Mononuclear cell (primary cell): ENCODE data around the gene MARCHF9. TPM values are rescaled to one million over a fixed set of nuclear protein-coding genes. Genes with fewer than 3 reads are reported as not detected.

Experiments
- H3K27me3 ChIP-seq: 2 replicates; pipeline ENCODE4 v1.6.0; 2011; ENCODE audit warnings: low read length, control low read depth; ENCODE audit not compliant: insufficient read depth
- H3K4me1 ChIP-seq: 2 replicates; pipeline ENCODE4 v1.5.1; 2011; ENCODE audit warnings: mild to moderate bottlenecking, low read length, control low read depth; ENCODE audit not compliant: insufficient read depth
- H3K4me3 ChIP-seq: 2 replicates; pipeline ENCODE4 v1.5.1; 2011; ENCODE audit warnings: mild to moderate bottlenecking, low read length, moderate library complexity
- H3K9me3 ChIP-seq: 2 replicates; pipeline ENCODE4 v1.5.1; 2011; ENCODE audit warnings: low read depth, mild to moderate bottlenecking, control low read depth, low read length
- total RNA-seq: library from RNA; depleted of rRNA; stranded (reverse); fragments of >200 nt; gene quantifications from one replicate; pipeline ENCODE4 v1.2.3, GENCODE V29; 2012

Gene MARCHF9
- total RNA-seq, 1 donor, result 13.9 TPM

- peaks cover 45% of the 10 kb centered on the region for H3K4me1 ChIP-seq
- H3K27me3 ChIP-seq, result no peaks in the 10 kb centered on the region
- H3K9me3 ChIP-seq, result no peaks in the 10 kb centered on the region
- H3K4me3 ChIP-seq, result no peak overlapping the region
Observed at GRCh38 chr12:57739914-57740538, 14.9 kb upstream of the MARCHF9 start.

GRCh38 chr12:57740656-57741412 is 14.1 kb upstream of the MARCHF9 start:
- no peaks in the 10 kb centered on the region for H3K9me3 ChIP-seq
- H3K27me3 ChIP-seq, result no peaks in the 10 kb centered on the region
- H3K4me1 ChIP-seq, result peaks cover 53% of the 10 kb centered on the region
- peak overlapping the region; percentile 59 for H3K4me3 ChIP-seq

- no peaks in the 10 kb centered on the region for H3K27me3 ChIP-seq
- H3K4me3 ChIP-seq, result peak overlapping the region; percentile 59
- no peaks in the 10 kb centered on the region for H3K9me3 ChIP-seq
- H3K4me1 ChIP-seq, result peaks cover 58% of the 10 kb centered on the region
Observed at GRCh38 chr12:57741413-57741789, 13.5 kb upstream of the MARCHF9 start.

GRCh38 chr12:57741844-57742738 is 12.8 kb upstream of the MARCHF9 start:
- peaks cover 58% of the 10 kb centered on the region for H3K4me1 ChIP-seq
- no peaks in the 10 kb centered on the region for H3K9me3 ChIP-seq
- peak overlapping the region; percentile 59 for H3K4me3 ChIP-seq
- no peaks in the 10 kb centered on the region for H3K27me3 ChIP-seq

GRCh38 chr12:57743769-57744168 is 11.1 kb upstream of the MARCHF9 start:
- Histone ChIP-seq H3K4me1 (peaks cover 58% of the 10 kb centered on the region), H3K27me3 (no peaks in the 10 kb centered on the region), H3K9me3 (no peaks in the 10 kb centered on the region), H3K4me3 (no peak overlapping the region)

GRCh38 chr12:57744194-57744776 is 10.6 kb upstream of the MARCHF9 start:
- Histone ChIP-seq H3K4me1 (peaks cover 54% of the 10 kb centered on the region), H3K9me3 (no peaks in the 10 kb centered on the region), H3K4me3 (peak overlapping the region; percentile 78), H3K27me3 (no peaks in the 10 kb centered on the region)

GRCh38 chr12:57744777-57745484 is 10.0 kb upstream of the MARCHF9 start, which contains the start of gene TSPAN31:
TSPAN31 (plus strand) TSS chr12:57745039; CDS start chr12:57745155, 116 bp downstream.
- H3K27me3 ChIP-seq, result no peaks in the 10 kb centered on the region
- H3K4me1 ChIP-seq, result peaks cover 48% of the 10 kb centered on the region
- no peaks in the 10 kb centered on the region for H3K9me3 ChIP-seq
- H3K4me3 ChIP-seq, result peak within 1 kb of the TSS; percentile 78

GRCh38 chr12:57745485-57745881 is 9.4 kb upstream of the MARCHF9 start:
- peak overlapping the region; percentile 78 for H3K4me3 ChIP-seq
- H3K4me1 ChIP-seq, result peaks cover 42% of the 10 kb centered on the region
- H3K9me3 ChIP-seq, result no peaks in the 10 kb centered on the region
- H3K27me3 ChIP-seq, result no peaks in the 10 kb centered on the region

GRCh38 chr12:57746025-57746424 is 8.9 kb upstream of the MARCHF9 start:
- Histone ChIP-seq H3K27me3 (no peaks in the 10 kb centered on the region), H3K4me3 (no peak overlapping the region), H3K4me1 (peaks cover 42% of the 10 kb centered on the region), H3K9me3 (no peaks in the 10 kb centered on the region)

GRCh38 chr12:57749061-57749460 is 5.8 kb upstream of the MARCHF9 start:
- Histone ChIP-seq H3K9me3 (no peaks in the 10 kb centered on the region), H3K27me3 (no peaks in the 10 kb centered on the region), H3K4me3 (no peak overlapping the region), H3K4me1 (peaks cover 50% of the 10 kb centered on the region)

GRCh38 chr12:57750561-57751431 is 4.1 kb upstream of the MARCHF9 start:
- Histone ChIP-seq H3K4me3 (peak overlapping the region; percentile 72), H3K27me3 (no peaks in the 10 kb centered on the region), H3K9me3 (no peaks in the 10 kb centered on the region), H3K4me1 (peaks cover 46% of the 10 kb centered on the region)

- Histone ChIP-seq H3K27me3 (no peaks in the 10 kb centered on the region), H3K4me1 (peaks cover 47% of the 10 kb centered on the region), H3K9me3 (no peaks in the 10 kb centered on the region), H3K4me3 (peak overlapping the region; percentile 72)
Observed at GRCh38 chr12:57751432-57751787, 3.5 kb upstream of the MARCHF9 start.

- H3K27me3 ChIP-seq, result no peaks in the 10 kb centered on the region
- peak within 1 kb of the TSS; percentile 72 for H3K4me3 ChIP-seq
- no peaks in the 10 kb centered on the region for H3K9me3 ChIP-seq
- peaks cover 53% of the 10 kb centered on the region for H3K4me1 ChIP-seq
Observed at GRCh38 chr12:57751788-57752667, 2.9 kb upstream of the MARCHF9 start, which contains the start of gene CDK4. CDK4 (minus strand) TSS chr12:57752310; CDS start chr12:57751717, 593 bp downstream.
